AG09309 (cell line): ENCODE data around the gene SLC7A6.
A peak's percentile ranks its signal among the peaks of the same experiment; 100 is the strongest.

Source experiments
- DNase-seq: peaks from one replicate; pipeline ENCODE4 v3.0.0-alpha.2; 2010; ENCODE audit warnings: low read depth
- H3K4me3 ChIP-seq: 2 replicates; pipeline ENCODE4 v1.5.1; 2011; ENCODE audit warnings: mild to moderate bottlenecking, low read depth, low read length, moderate library complexity; ENCODE audit not compliant: control insufficient read depth
- TF ChIP-seq, protein P1 (sequence below): IDR thresholded peaks from 2 replicates; pipeline ENCODE4 v1.5.1; 2011; ENCODE audit warnings: mild to moderate bottlenecking, low read depth, low read length, inconsistent platforms; ENCODE audit not compliant: insufficient read depth, control insufficient read depth; ENCODE audit errors: missing control alignments

The SLC7A6 gene

DNA sequence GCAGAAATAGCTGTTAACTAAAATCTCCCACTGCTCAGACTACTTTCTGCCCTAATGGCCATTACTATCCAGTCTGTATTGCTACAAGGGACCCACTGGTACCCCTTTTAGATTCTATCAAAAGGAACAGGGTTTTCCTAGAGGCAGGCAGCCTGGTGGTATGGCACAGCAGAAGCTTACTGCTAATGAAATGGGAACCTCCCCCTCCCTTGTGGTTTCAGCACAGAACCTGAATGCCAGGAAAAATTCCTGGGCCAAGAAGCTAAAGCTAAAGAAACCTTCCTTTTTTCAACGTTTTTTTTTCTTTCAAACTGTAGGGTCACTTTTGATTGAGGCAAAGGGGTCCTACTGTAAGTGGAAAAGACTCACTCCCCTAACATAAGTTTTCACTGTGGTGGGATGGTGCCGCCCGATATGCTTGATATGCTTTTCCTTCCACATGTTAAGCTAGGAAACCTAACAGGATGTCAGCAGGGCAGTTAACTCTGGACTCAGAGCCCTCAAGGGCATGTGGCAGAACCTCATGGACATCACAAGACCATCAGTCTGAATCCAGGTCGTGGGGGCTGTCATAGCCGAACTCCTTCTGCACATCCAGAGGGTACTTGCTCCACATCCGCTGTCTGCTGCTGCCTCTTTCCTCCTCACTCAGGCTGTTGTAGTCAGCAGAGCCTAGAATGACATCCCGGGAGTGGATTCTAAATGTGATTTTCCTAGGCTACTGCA is 36.6 kb downstream of the SLC7A6 start:
- H3K4me3 ChIP-seq = no peak overlapping the region
- DNase-seq = no peak
- TF ChIP-seq, protein P1, sequence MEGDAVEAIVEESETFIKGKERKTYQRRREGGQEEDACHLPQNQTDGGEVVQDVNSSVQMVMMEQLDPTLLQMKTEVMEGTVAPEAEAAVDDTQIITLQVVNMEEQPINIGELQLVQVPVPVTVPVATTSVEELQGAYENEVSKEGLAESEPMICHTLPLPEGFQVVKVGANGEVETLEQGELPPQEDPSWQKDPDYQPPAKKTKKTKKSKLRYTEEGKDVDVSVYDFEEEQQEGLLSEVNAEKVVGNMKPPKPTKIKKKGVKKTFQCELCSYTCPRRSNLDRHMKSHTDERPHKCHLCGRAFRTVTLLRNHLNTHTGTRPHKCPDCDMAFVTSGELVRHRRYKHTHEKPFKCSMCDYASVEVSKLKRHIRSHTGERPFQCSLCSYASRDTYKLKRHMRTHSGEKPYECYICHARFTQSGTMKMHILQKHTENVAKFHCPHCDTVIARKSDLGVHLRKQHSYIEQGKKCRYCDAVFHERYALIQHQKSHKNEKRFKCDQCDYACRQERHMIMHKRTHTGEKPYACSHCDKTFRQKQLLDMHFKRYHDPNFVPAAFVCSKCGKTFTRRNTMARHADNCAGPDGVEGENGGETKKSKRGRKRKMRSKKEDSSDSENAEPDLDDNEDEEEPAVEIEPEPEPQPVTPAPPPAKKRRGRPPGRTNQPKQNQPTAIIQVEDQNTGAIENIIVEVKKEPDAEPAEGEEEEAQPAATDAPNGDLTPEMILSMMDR = no peak

DNA sequence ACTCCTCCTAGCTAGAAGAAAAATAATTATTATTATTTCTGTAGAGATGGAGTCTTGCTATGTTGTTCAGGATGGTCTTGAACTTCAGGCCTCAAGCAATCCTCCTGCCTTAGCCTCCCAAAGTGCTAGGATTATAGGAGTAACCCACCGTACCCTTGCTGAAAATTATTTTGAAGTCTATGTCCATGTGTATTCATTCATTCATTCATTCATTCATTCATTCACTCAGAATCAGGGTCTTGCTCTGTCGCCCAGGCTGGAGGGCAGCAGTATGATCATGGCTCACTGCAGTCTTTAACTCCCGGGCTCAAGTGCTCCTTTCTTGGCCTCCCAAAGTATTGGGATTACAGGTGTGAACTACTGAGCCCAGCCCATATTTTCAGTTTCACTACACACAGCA is 42.3 kb downstream of the SLC7A6 start:
- TF ChIP-seq, protein P1 = no peak
- DNase-seq = no peak
- H3K4me3 ChIP-seq = no peak overlapping the region

DNA sequence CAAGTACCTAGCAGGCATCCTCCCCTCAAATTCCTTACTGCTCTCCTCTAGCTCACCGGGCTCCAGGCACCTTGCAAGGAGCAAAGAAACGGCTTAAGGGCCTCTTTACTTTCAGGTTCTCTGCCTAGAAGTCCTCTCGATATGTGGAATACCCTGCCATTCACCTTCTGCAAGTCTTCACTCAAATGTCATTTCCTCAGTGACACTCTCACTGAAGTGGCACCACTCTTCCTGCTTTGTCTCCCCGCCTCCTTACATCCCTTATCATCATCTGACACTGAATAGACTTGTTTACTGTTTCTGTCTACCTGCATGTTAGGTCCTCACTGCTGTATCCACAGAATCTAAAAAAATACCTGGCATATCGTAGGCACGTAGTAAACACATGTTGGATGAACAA is 45.5 kb downstream of the SLC7A6 start:
- DNase-seq = no peak
- peak overlapping the region; percentile 61 for H3K4me3 ChIP-seq
- TF ChIP-seq, protein P1 = no peak

DNA sequence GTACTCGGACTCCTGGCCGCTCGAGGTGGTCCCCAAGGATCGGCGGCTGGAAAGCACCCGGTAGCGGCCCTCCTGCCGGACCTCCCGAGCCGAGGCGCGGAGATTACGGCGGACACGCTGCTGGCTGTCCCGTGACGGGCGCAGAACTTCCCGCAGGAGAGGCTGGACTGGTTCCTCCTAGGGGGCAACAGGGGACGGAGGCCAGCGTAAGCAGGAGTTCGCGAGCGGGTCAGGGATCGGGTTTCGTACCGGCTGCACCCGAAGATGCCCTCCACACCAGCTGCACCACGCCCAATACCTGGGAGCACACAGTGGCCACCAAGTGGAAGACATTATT is 46.1 kb downstream of the SLC7A6 start:
- peak overlapping the region; percentile 61 for H3K4me3 ChIP-seq
- DNase-seq = no peak
- TF ChIP-seq, protein P1 = no peak

DNA sequence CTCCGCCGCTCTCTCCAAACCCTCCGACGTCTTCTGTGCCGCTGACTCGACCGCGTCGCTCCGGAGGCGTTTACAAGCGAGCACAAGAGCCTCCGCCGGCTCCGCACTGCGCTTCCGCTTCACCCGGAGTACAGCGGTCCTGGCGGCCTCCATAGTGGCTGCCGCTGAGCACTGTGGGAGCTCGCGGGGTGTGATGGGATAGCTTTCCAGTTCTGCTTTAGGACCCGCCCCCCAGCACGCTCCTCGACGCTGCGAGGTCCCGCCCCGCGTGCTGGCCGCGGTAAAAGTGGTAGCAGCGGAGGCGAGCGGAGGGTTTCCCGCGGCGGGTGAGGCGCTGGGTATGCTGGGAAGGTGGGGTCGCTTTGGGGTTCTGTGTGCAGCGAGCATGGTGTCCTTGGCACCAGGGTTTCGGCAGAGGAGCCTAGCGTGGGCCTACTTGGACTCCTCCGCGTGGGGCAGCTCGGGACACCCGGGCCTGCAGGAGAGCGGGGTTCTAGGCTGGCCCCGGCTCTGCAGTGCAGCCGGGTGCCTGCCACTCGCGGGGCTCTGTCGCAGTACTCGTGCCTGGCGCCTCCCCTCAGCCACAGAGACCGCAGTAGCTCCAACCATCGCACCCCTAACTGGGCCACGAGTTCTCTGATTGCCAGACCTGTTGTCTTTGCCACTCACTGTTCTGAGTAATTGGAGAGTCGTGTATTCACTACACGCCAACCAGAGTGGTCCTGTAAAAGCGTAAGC is 46.6 kb downstream of the SLC7A6 start, which contains the start of the genes PRMT7 and SLC7A6OS:
Gene PRMT7, plus strand, starts transcription at position 246 of the 738 bp plus-strand sequence. CDS start 4,961 bp downstream, outside the sequence.
Gene SLC7A6OS, minus strand, starts transcription at position 173 of the 738 bp plus-strand sequence. Its CDS starts 20 bp downstream, at position 153.
- TF ChIP-seq, protein P1 = peak; percentile 22

DNA sequence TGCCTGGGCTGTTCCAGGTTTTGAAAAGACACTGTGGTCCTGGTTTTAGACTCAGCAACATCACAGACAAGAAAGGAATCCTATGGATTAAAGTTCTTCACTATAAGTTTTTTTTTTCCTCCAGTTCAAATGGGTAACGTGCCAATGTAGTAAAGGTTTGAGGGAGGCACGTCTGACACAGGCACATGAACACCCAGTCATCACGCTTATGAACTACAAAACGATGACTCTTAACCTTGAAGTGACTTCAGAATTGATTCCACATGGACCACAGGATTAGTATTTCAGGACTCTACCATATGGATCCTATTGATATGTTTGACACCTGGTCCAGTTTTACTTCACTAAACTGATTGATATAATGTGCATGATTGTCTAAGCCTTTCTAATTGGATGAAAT is 48.8 kb downstream of the SLC7A6 start:
- DNase-seq = no peak
- TF ChIP-seq, protein P1 = no peak
- H3K4me3 ChIP-seq = no peak overlapping the region

More for the DNA sequence above, 46.6 kb downstream of the SLC7A6 start, which contains the start of the genes PRMT7 and SLC7A6OS:
- DNase-seq = peak; percentile 41
- peak within 1 kb of the TSS; percentile 61 for H3K4me3 ChIP-seq
